T47D (cell line): Measurements from ENCODE around the gene RAB1A.
A peak's percentile ranks its signal among the peaks of the same experiment; 100 is the strongest.

Experiments used
- DNase-seq, 2 experiments: peaks; one replicate each; pipeline versions ENCODE4 v3.0.0 to v3.0.0-alpha.2; 2011 to 2012; ENCODE audit warnings: low read depth in 1 of 2, low spot score in 1 of 2
- JUND ChIP-seq: IDR thresholded peaks from 2 replicates; pipeline ENCODE4 v1.6.1; 2012; ENCODE audit warnings: low read depth
- in situ Hi-C: cut with HindIII; loops from 2 replicates; pipeline ENCODE4 v1.10.0; 2016; ENCODE audit warnings: low sequenced_read_pairs, low pct_unique_long_range_greater_than_20kb

The RAB1A gene

DNA sequence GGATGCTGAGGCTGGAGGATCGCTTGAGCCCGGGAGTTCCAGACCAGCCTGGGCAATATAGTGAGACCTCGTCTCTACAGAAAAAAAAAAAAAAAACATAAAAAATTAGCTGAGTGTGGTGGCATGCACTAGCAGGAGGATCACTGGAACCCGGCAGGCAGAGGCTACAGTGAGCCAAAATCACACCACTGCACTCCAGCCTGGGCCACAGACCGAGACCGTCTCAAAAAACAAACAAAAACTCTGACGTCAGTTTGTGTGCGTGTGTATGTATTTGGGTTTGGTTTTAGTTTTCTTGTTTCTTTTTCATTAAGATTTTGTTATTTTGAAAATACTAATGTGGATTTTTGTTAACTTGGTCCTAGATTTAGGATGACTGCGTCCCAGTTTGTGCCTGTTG, 54.7 kb downstream of the RAB1A start:
- no peak for DNase-seq
- in situ Hi-C loops, result no loop called here
- no peak for TF ChIP-seq JUND

DNA sequence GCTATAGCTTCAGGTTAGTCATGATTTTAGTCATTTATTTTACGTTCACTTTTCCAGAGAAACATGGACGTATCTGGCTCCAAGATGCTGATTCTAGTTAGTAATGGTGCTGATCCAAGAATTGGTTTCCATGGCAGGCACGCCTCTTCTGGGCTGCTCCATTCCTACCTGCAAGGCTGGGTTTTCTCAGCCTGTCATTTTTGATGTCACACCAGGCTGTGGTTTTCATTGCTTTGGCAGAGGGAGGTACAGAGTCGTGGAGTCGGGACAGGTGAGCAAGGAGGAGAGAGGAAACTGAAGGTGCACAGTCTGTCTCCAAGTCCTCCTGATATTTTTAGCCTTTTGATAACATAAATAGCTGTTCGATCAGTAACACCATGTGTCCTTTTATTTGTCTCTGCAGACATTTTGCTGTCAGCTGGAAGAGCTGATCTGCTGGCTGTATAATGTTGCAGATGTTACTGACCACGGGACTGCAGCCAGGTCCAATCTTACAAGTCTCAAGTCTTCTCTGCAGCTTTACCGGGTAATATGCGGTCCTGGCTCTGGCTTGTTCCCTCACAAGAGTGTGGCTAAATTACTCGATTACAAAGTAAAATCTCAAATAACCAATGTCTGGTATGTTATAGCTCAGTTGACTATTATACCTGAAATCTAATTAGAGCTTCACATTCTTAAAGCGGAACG, 55.9 kb downstream of the RAB1A start:
- no peak for TF ChIP-seq JUND
- in situ Hi-C loops, result no loop called here
- no peak for DNase-seq

DNA sequence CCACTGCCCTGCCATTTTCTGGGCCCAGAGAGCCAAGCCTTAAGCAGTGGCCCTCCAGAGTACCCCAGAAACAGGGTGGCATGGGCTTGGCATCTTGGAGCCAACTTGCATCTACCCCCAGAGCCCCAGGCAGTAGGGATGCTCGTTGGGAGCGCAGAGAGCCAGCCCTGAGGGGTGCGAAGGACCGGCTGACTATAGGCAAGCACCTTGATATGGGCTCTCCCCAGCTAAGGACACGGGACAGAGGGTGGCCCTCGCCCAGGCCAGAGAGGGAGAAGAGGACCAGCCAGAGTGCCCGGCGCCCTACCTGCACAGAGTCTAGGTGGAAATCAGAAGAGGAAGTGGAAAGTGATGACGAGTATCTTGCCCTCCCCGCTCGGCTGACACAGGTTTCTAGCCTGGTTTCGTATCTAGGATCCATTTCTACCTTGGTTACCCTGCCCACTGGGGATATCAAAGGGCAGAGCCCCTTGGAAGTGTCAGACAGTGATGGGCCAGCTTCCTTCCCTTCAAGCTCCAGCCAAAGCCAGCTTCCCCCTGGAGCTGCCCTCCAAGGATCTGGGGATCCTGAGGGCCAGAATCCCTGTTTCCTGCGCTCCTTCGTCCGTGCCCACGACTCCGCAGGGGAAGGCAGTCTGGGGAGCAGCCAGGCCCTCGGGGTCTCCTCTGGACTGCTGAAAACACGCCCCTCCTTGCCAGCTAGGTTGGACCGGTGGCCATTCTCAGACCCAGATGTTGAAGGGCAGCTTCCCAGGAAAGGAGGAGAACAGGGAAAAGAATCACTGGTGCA, 57.5 kb downstream of the RAB1A start:
- no peak for TF ChIP-seq JUND
- DNase-seq, result no peak
- in situ Hi-C loops, result no loop called here

DNA sequence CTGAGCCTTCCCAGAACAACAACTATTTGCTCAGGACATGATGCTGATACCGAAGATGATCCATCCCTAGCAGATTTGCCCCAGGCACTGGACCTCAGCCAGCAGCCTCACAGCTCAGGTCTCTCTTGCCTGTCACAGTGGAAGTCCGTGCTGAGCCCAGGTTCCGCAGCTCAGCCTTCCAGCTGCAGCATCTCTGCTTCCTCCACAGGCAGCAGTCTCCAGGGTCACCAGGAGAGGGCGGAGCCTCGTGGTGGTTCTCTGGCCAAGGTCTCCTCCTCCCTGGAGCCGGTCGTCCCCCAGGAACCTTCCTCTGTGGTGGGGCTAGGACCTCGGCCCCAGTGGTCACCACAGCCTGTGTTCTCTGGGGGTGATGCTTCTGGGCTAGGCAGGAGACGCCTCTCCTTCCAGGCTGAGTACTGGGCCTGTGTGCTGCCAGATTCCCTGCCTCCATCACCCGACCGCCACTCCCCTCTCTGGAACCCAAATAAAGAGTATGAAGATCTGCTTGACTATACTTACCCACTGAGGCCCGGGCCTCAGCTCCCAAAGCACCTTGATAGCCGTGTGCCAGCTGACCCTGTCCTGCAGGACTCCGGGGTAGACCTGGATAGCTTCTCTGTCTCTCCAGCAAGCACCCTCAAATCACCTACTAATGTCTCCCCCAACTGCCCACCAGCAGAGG, 58.3 kb downstream of the RAB1A start:
- no peak for DNase-seq
- in situ Hi-C loops, result no loop called here
- no peak for TF ChIP-seq JUND

DNA sequence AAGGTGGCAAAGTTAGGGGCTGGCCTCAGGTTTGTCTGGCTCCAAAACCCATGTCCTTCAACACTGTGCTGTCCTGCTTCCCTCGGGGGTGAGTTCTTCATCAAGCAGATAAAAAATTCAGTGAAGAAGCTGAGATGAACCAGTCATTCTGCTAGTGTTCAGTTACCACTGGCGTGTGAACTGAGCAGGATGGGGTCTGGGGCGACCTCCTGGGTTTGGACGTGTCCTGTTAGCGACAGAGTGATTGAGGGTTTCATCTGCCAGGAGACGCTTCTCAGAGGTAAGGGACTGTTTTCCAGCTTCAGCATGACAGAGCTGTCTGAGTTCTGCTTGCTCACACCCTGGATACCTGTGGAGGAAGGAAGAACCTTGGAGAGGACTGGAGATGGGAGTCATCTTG, 59.0 kb downstream of the RAB1A start:
- no peak for DNase-seq
- no peak for TF ChIP-seq JUND
- in situ Hi-C loops, result no loop called here

DNA sequence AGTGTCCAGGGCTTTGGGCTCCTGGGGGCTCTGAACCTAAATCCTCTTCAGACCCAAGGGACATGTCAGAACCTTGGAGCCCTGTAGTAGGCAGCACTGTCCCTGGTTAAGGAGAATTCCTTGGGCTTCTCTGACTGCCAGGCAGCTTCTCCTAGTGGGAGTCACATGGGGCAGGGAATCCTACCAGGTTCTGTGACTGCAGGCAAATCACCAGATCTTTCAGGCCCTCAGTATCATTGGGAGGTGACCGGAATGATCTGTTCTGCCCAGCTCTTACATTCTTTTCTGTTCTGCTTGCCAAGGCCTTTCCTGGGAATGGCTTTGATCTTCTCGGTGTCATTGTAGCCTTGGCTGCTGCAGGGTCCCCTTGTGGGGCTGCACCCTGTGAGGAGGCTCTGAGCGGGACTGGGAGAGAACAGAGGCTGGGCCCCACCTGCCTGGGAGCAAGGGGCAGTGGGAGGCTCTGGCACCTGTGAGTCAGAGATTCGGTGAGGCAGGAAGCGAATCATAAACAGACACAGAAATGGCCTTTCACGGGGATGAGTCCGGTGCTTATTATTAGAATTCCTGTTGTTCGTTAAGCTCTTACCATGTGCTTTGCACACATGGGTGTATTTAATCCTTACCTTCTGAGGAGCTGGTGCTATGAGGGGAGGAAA, 59.6 kb downstream of the RAB1A start:
- no peak for TF ChIP-seq JUND
- DNase-seq, result no peak
- in situ Hi-C loops, result no loop called here

DNA sequence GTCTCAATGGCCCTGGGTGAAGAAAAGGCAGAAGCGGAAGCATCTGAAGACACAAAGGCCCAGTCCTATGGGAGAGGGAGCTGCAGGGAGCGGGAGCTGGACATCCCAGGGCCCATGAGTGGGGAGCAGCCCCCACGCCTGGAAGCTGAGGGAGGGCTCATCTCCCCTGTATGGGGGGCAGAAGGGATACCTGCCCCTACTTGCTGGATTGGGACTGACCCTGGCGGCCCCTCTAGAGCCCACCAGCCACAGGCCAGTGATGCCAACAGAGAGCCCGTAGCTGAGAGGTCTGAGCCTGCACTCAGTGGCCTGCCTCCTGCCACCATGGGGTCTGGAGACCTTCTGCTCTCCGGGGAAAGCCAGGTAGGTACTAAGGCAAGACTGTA, 60.5 kb downstream of the RAB1A start:
- in situ Hi-C loops, result no loop called here
- DNase-seq, result no peak
- TF ChIP-seq JUND, result no peak

DNA sequence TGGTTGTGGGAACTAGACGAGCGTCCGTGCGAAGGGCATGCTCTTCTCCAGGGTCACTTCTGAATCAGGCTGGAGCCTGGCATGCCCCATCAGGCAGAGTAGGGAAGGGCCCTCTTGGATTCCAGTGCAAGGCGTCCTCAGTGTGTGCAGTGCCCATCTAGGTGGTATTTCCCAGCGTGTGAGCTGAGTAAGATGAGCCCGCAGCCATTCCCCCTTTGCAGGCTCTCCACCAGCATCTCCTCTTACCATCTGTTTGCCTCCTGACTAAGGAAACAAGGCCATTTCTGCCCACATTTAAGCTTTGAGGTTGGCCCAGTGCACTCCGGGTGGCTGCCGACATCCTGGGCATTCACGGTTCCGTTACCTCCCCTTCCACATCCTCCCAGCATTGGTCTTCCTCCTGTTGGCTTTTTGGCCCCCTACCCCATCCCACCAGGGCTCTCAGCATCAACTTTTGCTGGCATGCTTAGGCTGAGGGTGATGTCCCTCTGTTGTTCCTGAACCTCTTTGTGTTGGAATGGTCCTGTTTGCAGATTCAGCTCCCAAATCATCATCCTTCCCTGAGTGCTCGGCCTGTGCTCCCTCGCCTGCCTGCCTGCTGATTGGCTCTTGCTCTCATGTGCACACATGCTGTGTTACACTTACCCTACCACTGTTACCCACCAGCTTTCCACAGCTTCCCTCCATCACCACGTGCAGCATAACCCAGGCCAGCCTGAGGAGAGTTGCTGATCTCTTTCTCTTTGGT, 61.9 kb downstream of the RAB1A start:
- in situ Hi-C loops, result no loop called here
- no peak for TF ChIP-seq JUND
- DNase-seq, result no peak

DNA sequence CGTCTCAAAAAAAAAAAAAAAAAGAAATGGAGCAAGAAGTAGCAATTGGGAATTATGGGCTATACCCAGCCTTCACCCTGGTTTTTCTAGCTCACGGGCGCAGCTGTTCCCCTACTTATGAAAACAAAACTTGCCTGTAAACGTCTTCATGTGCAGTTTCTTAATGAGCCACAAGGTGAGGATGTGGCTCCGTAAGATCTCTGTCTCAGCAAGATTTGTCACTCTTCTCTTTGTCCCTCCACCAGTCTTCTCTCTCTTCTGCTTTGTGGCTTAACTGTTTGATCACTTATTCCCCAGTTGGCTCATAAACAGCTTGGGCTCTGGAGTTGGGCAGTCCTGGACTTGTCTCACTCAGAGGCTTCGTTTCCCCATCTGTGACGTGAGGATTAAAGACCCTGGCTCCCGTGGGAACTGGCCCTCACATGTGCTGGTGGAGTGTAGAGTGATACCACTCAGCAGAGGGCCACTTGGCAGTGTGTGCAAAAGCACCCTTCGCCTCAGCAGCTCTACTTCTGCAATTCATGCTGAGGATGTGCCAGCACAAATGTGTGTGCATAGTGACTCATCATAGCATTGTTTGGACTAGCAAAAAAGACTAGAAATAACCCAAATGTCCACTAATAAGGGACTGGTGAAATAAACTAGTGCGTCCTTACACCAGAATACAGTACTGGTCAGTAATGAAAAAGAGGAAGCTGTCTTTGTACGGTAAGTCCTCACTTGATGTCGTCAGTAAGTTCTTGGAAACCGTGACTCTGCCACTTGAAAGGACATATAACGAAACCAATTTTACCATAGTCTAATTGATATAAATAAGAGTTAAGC, 65.0 kb downstream of the RAB1A start:
- TF ChIP-seq JUND, result no peak
- in situ Hi-C loops, result no loop called here
- DNase-seq, result peak in 1 of 2 experiments; percentile 79

DNA sequence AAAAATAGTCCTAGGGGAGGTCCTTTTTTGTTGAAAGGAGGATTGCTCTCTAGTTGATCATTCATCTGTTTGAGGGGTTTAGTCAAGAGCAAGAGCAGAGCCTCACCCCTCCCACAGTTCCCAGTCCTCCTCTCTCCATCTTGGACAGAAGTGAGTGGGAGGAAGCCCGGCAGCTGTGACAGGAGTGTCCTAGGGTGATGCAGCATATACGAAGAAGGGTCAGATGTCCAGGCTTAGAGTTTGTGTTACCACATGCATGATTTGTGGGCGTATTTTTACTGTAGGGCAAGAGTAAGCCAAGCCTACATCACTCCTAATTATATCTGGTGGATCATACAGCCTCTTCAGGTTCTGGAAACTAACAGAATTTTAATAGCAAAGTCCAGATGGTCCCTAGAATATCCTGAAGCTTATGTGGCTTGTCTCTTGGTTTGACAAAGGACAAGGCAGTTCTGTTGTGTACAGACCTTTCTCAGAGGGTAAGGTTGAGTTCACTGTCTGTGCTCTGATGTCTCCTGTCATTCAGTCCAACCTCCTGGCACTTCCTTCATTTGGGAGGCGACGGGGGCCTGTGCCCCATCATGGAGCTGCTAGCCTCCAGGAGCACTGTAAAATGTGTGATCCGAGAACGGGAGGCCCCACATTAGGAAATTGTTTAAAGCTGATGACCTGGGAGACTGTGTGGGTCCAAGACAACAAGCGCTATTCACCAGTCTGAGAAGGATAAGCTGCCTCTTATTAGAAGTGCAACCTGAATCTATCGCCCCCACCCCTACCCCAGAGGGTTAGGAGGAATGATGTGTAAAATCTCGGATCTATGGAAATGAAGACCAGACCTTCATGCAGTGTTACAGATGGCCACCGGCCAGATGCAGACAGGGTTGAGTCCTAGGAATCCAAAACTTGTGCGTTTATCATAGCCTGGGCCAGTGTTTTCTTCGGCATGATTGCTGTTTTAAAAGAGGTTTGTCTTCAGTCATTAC, 66.8 kb downstream of the RAB1A start:
- in situ Hi-C loops, result no loop called here
- no peak for TF ChIP-seq JUND
- no peak for DNase-seq
